ENCODE measurements around the gene PLK3.
"Not testable (repeated sequence)": the region's sequence is repeated elsewhere in the genome, so short reads cannot be mapped to it uniquely, and the experiment has no call there.

The PLK3 gene

GRCh38 chr1:44810101-44810761, 10.1 kb downstream of the PLK3 start:
- DNase-seq, result no peak

GRCh38 chr1:44810762-44811105, 10.6 kb downstream of the PLK3 start:
- DNase-seq, result not testable (repeated sequence)

- DNase-seq, result no peak
Measured at GRCh38 chr1:44811234-44811633, 11.1 kb downstream of the PLK3 start.

- no peak for DNase-seq
Measured at GRCh38 chr1:44812822-44813543, 12.8 kb downstream of the PLK3 start.

DNA sequence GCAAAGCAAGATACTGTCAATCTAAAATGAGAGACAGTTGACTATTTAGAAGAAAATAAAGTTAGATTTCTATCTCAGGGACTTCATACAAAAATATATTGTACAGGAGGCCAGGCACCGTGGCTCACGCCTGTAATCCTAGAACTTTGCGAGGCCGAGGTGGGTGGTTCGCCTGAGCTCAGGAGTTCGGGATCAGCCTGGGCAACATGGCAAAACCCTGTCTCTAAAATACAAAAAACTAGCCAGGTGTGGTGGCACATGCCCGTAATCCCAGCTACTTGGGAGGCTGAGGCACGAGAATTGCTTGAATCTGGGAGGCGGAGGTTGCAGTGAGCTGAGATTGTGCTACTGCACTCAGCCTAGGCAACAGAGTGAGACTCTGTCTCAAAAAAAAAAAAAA, 15.7 kb downstream of the PLK3 start:
- DNase-seq, result not testable (repeated sequence)

- DNase-seq, result no peak
Measured at GRCh38 chr1:44817307-44817706, 17.1 kb downstream of the PLK3 start.

DNA sequence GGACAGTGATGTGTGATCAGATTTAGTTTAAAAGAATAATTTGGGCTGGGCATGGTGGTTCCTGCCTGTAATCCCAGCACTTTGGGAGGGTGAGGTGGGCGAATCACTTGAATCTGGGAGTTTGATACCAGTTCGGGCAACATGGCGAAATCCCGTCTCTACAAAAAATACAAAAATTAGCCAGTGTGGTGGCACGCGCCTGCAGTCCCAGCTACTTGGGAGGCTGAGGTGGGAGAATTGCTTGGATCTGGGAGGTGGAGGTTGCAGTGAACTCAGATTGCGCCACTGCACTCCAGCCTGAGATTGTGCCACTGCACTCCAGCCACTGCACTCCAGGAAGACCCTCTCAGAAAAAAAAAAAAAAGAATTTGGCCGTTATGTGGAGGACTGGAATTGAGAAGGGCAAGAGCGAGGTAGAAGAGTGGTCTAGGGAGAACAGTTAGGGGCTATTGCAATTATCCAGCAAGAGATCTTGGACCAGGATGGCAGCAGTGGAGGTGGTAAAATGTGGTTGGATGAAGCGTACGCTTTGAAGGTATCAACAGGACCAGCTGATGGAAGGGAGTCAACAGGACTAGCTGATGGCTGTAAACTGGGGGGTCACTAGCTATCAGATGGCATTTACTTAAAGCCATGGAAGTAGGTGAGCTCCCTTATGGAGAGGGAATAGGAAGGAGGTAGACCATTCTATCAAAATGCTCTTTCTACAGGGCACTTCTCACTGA, 17.8 kb downstream of the PLK3 start:
- DNase-seq, result no peak

GRCh38 chr1:44819196-44819607, 19.0 kb downstream of the PLK3 start:
- no peak for DNase-seq

GRCh38 chr1:44819608-44820327, 19.6 kb downstream of the PLK3 start:
- DNase-seq, result peak; percentile 69

GRCh38 chr1:44820328-44821239, 20.4 kb downstream of the PLK3 start:
- DNase-seq, result no peak

DNA sequence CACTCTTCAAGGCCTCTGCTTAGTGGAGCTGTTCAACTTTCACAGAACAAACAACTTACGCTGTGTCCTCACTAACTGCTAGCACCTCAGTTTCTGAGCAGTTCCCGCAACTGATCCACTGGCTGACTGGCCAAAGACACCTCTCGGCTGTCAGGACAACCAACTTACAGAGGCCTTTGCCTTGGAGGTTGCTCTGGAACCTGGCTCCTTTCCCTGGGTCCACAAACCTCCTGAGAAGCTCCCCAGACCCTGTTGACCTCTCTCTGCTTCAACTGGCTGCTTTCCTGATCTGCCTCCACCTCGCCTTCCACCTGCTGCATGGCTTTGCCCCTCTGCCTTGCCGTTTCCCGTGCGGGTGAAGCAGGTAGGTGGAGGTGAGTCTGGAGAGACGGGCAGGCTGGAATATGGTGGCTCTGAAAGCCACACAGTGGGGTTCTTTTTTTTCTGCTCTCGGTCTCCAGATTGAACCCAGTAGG, 21.1 kb downstream of the PLK3 start:
- DNase-seq, result no peak

DNA sequence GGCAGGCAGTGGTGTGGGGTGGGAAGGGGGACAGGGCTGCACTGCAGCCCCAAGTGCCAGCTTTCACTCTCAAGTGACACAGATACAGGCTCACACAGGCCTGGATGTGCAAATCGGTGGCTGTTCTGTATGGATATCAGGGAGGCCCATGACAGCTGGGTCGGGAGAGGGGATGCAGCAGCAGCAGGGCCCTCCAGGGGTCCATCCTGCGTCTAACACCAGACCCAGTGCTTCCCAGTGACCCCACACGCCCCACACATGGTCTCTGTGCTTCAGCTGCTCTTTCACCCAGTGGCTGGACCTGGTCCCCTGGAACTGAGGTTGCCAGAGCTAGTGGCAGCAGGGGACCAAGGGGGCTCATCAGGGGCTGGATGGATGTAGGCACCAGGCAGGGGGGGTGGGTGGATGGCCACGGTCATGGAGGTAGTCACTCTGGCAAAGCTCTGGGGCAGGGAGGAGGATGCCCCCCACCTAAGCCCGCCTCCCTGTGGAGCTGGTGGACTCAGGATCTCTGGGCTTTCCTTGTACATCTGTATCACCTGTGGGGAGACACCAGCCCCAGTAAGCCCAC, 22.0 kb downstream of the PLK3 start:
- DNase-seq, result no peak

GRCh38 chr1:44822981-44823451, 22.8 kb downstream of the PLK3 start:
- DNase-seq, result no peak

GRCh38 chr1:44824392-44824791, 24.2 kb downstream of the PLK3 start:
- DNase-seq, result not testable (repeated sequence)

GRCh38 chr1:44826375-44827196, 26.4 kb downstream of the PLK3 start:
- peak; percentile 86 for DNase-seq

- DNase-seq, result no peak
Measured at GRCh38 chr1:44827197-44828002, 27.2 kb downstream of the PLK3 start.

DNA sequence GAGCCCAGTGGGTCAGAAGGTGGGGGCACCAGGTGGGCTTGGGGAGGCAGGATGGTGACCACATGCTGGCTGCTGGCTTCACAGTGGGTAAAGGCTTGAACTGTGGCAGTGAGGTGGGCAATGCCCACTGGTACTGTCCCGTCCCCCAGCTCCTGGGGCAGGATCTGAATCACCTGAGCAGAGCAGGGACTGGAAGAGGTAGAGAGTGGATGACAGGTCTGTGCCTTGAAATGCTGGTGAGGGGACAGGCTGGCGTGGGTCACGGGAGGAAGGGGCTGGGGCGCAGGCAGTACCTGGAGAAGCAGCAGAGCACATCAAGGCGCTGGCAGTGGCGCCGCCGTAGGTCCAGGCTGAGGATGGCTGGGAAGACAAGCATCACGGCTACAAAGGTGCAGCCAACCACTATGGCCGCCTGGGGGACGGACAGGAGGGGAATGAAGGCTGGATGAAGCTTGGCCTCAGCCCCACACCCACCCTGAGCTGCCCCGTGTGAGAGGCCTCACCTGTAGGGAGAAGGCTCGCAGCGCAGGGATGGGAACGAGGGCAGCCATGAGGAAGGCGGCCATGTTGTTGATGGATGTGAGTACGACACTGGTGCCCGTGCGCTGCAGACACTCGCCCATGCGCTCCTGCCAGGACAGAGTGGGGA, 27.9 kb downstream of the PLK3 start:
- no peak for DNase-seq

DNA sequence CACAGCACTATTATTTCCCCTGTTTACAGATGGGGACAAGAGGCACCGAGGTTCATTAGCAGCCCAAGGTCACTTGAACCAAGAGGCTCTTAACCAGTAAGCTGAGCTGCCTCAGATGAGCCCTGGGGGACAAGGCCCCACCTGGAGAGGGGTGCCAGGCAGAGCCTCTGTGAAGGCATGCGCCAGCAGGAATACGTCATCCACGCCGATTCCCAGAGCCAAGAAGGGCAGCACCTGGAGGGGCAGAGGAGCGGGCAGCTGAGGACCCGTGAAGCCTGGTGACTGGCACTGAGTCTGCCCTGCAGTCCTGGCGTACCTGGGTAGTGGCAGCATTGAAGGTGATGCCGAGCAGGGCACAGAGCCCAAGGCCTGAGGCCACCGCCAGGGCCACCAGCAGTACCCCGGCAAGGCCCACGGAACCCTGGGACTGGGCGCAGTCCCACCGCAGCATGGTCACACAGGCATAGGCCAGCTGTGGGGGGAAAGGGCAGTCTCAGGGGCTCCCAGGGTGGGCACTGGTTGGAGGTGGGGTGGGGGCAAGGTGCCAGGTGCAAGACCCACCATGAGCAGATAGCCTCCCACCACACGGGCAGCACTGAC, 28.8 kb downstream of the PLK3 start:
- DNase-seq, result no peak

Measured in GDM1 (cell line).